RWPE2 (cell line): ENCODE measurements around the gene ITPK1.

ENCODE experiments used
- ATAC-seq: fragments of 200-7000 bp; cut with Tn5 transposase; 3 replicates; pipeline ENCODE4 v1.9.1; 2021; ENCODE audit warnings: low read depth
- DNase-seq: peaks from one replicate; pipeline ENCODE4 v3.0.0-alpha.2; 2020; ENCODE audit warnings: low spot score
- H3K27ac ChIP-seq: fragments of 450-650 bp; 2 replicates; pipeline ENCODE4 v1.5.1; 2017; ENCODE audit warnings: mild to moderate bottlenecking; ENCODE audit not compliant: poor library complexity, severe bottlenecking
- H3K27me3 ChIP-seq: fragments of 250-450 bp; sonication (Bioruptor Pico); 2 replicates; pipeline ENCODE4 v1.5.1; 2021; ENCODE audit warnings: mild to moderate bottlenecking, moderate library complexity; ENCODE audit not compliant: insufficient read depth, poor library complexity, severe bottlenecking
- H3K36me3 ChIP-seq: fragments of 250-450 bp; sonication (Bioruptor Pico); 2 replicates; pipeline ENCODE4 v1.5.1; 2020; ENCODE audit warnings: low read depth, mild to moderate bottlenecking, moderate library complexity
- H3K4me1 ChIP-seq: fragments of 250-450 bp; sonication (Bioruptor Pico); 2 replicates; pipeline ENCODE4 v1.5.1; 2021; ENCODE audit warnings: mild to moderate bottlenecking, moderate library complexity; ENCODE audit not compliant: insufficient read depth, poor library complexity, severe bottlenecking
- H3K4me3 ChIP-seq: fragments of 250-450 bp; sonication (Bioruptor Pico); 2 replicates; pipeline ENCODE4 v1.5.1; 2021; ENCODE audit warnings: mild to moderate bottlenecking, moderate library complexity; ENCODE audit not compliant: severe bottlenecking
- H3K9me3 ChIP-seq: fragments of 250-450 bp; sonication (Bioruptor Pico); 2 replicates; pipeline ENCODE4 v1.5.1; 2021; ENCODE audit warnings: mild to moderate bottlenecking, moderate library complexity; ENCODE audit not compliant: severe bottlenecking
- TF ChIP-seq, protein P1 (sequence below): fragments of 450-650 bp; IDR thresholded peaks from one replicate; pipeline ENCODE4 v1.5.1; 2017; ENCODE audit warnings: mild to moderate bottlenecking, moderate library complexity; ENCODE audit not compliant: poor library complexity, severe bottlenecking

ITPK1 gene

DNA sequence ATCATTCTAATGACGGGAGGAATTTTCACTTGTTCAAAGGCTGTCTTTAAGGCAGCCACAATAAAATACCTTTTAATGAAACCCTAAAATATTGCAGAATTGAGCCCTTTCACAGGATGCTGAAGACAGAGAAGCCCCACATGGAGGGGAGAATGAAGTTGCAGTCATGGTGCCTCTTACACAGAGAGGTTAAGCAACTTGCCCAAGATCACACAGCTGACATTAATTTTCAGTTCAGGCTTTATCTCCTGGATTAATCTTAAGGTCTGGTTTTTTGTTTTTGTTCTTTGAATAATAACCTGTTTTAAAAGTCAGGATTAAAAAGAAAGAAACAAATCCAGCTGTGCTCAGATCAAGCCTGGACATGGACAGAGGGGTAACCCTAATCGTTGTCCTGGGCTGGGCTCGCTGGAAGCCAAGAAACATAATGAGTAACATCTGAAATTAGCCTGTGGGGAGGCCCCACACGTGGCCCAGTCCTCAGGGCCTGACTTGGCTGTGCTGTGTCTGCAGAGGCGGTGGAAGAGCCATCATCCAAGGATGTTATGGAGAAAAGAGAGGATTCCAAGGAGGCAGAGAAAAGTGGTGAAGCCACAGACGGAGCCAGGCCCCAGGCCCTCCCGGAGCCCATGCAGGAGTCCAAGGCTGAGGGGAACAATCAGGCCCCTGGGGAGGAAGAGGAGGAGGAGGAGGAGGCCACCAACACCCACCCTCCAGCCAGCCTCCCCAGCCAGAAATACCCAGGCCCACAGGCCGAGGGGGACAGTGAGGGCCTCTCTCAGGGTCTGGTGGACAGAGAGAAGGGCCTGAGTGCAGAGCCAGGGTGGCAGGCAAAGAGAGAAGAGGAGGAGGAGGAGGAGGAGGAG is 184.8 kb downstream of the ITPK1 start:
- Histone ChIP-seq H3K36me3 (no peaks in the 10 kb centered on the region; the same call in 1 of the 2 replicates), H3K4me1 (peaks cover 24% of the 10 kb centered on the region), H3K4me3 (no peak overlapping the region), H3K9me3 (no peaks in the 10 kb centered on the region), H3K27me3 (no peaks in the 10 kb centered on the region), H3K27ac (no peak overlapping the region)
- TF ChIP-seq, protein P1, sequence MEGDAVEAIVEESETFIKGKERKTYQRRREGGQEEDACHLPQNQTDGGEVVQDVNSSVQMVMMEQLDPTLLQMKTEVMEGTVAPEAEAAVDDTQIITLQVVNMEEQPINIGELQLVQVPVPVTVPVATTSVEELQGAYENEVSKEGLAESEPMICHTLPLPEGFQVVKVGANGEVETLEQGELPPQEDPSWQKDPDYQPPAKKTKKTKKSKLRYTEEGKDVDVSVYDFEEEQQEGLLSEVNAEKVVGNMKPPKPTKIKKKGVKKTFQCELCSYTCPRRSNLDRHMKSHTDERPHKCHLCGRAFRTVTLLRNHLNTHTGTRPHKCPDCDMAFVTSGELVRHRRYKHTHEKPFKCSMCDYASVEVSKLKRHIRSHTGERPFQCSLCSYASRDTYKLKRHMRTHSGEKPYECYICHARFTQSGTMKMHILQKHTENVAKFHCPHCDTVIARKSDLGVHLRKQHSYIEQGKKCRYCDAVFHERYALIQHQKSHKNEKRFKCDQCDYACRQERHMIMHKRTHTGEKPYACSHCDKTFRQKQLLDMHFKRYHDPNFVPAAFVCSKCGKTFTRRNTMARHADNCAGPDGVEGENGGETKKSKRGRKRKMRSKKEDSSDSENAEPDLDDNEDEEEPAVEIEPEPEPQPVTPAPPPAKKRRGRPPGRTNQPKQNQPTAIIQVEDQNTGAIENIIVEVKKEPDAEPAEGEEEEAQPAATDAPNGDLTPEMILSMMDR = no peak
- DNase-seq (no peak), ATAC-seq (peak; percentile 12)

GRCh38 chr14:92929689-92930608 is 185.8 kb downstream of the ITPK1 start:
- Histone ChIP-seq H3K27ac (no peak overlapping the region), H3K36me3 (no peaks in the 10 kb centered on the region), H3K4me3 (no peak overlapping the region), H3K27me3 (no peaks in the 10 kb centered on the region), H3K4me1 (peaks cover 27% of the 10 kb centered on the region), H3K9me3 (no peaks in the 10 kb centered on the region)
- TF ChIP-seq, protein P1 = no peak
- no peak for ATAC-seq
- peak; percentile 60 for DNase-seq

DNA sequence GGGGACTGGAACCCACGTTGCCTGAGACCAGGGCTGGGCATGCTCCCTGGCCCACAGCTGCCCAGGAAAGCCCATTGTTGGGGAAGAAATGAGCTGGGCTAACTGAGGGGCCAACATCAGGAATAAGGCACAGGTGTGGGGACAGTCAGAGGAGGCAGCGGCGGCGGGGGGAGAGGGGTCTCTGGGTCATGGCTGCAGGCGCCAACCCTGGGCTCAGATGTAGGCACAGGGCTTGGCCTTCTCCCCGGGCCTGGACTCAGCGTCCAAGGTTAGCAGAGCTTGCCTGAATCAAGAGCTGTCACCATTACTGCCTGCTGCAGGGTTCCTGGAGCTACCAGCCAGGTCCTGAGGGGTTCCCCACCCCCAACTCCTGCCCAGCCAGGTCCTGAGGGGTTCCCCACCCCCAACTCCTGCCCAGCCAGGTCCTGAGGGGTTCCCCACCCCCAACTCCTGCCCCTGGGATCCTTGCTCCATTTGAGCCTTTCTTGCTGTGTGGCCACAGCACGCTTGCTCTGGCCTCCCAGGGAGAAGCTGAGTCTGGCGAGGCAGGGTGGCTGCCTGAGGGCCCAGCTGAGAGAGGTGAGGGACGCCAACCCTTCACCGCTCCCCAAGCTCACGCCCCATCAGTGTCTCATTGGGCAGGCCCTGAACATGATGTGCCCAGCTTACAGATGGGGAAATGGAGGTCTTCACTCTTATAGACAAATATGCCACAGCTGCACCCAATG is 186.6 kb downstream of the ITPK1 start:
- TF ChIP-seq, protein P1 = no peak
- H3K27ac ChIP-seq = no peak overlapping the region
- peaks cover 27% of the 10 kb centered on the region for H3K4me1 ChIP-seq
- no peaks in the 10 kb centered on the region for H3K27me3 ChIP-seq
- no peak overlapping the region for H3K4me3 ChIP-seq
- H3K9me3 ChIP-seq = no peaks in the 10 kb centered on the region
- H3K36me3 ChIP-seq = no peaks in the 10 kb centered on the region
- ATAC-seq (no peak), DNase-seq (no peak)

GRCh38 chr14:92928258-92928629 is 187.5 kb downstream of the ITPK1 start:
- TF ChIP-seq, protein P1 = no peak
- Histone ChIP-seq H3K4me1 (peaks cover 27% of the 10 kb centered on the region), H3K36me3 (no peaks in the 10 kb centered on the region), H3K4me3 (no peak overlapping the region), H3K9me3 (no peaks in the 10 kb centered on the region), H3K27me3 (no peaks in the 10 kb centered on the region), H3K27ac (no peak overlapping the region)
- no peak for DNase-seq
- ATAC-seq = no peak
